GM19455 (cell line): ENCODE measurements around the gene IST1.

Source experiments
- ATAC-seq: cut with Tn5 transposase; IDR thresholded peaks from one replicate; pipeline ENCODE4 v1.9.1; 2021; ENCODE audit not compliant: unreplicated experiment

IST1 gene

GRCh38 chr16:71916397-71916920 is 21.1 kb downstream of the IST1 start:
- ATAC-seq = no peak

DNA sequence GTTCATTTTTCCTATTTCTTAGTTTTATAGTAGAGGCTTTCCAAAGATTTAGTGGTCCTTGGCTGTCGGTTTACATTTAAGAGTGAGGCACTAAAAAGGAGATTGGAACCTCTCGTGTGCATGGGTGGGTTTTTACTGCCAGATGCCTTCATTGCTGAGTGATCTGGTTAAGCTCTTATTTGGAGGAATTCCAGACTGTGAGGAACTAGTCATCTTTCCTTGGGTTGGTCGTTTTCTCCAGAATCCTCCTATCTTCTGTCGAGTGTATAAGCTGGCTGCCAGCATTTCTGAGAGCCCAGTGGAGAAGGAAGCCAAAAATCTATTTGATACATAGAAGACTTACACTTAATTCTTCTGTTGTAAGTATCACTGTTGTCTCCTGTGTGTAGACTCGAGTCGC is 22.6 kb downstream of the IST1 start:
- ATAC-seq = no peak

- peak; percentile 72 for ATAC-seq
Measured at GRCh38 chr16:71919035-71919434, 23.7 kb downstream of the IST1 start.

DNA sequence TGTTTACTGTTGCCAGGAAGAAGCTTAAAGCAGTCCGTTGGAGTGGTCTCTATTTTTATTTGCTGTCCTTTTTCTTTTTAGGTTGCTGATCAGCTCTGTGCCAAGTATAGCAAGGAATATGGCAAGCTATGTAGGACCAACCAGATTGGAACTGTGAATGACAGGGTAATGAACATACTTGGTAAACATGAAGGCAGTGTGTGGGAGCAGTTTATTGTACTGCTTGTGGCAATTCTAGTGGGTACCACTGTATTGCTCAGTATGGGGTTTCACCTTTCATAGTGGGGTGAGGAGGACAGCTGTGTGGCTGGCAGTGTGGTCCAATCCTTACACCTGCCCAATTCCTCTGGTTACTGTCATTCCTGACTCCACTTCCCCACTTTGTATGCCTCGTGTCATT is 25.3 kb downstream of the IST1 start:
- no peak for ATAC-seq

GRCh38 chr16:71923941-71924690 is 28.8 kb downstream of the IST1 start:
- ATAC-seq = no peak

GRCh38 chr16:71924710-71925109 is 29.4 kb downstream of the IST1 start:
- no peak for ATAC-seq

GRCh38 chr16:71927383-71927782 is 32.1 kb downstream of the IST1 start:
- ATAC-seq = no peak

GRCh38 chr16:71927787-71928186 is 32.5 kb downstream of the IST1 start:
- no peak for ATAC-seq

- no peak for ATAC-seq
Measured at GRCh38 chr16:71929048-71929447, 33.7 kb downstream of the IST1 start.

- no peak for ATAC-seq
Measured at GRCh38 chr16:71930013-71930563, 34.8 kb downstream of the IST1 start.

DNA sequence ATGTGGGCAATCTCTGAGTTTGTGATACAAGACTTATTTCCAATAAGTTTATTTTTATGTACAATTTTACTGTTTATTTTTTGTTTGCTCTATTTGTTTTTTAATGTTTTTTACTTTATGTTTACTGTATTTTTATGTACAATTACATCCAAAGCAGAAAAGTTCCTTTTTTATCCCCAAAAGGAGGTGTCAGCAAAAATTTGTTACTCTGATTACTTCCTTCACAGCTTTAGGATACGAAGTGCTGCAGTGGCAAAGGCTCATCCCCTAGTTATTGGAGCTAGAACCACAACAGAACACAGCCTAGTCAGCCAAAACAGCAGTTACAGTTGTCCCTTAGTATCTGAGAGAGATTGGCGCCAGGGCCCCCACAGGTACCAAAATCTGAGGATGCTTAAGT is 35.7 kb downstream of the IST1 start:
- ATAC-seq = no peak

GRCh38 chr16:71931599-71931998 is 36.3 kb downstream of the IST1 start:
- no peak for ATAC-seq

- no peak for ATAC-seq
Measured at GRCh38 chr16:71933017-71933416, 37.7 kb downstream of the IST1 start.

- no peak for ATAC-seq
Measured at GRCh38 chr16:71933913-71934695, 38.8 kb downstream of the IST1 start.

DNA sequence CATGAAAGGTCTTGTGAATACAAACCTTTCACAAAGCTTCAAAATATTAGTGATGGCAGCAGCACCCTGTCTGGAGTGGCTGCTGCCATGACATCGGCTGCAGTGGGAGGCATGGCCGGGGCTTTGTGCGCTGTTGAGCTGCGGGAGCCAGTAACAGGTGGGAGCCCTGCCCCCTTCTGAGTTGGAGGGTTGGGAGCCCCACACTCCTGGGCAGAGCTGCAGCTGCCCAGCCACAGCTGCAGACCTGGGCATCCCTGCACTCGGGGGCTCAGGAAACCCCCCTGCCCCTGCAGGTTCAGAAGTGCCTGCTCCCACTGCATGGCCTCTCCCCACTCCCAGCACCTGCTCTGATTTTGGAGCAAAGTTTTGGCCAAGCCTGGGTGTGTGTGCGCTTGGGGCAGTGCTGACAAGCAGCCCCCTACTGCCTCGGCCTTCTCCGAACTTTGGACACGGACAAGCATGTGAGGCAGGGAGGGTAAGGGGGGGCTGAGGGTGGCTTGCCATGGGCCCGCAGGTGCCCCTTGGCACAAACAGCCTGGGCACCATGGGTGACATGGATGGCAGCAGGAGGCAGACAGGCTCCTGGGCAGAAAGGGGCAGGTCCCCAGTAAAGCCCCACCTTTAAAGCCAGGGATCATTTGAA is 42.7 kb downstream of the IST1 start:
- no peak for ATAC-seq

DNA sequence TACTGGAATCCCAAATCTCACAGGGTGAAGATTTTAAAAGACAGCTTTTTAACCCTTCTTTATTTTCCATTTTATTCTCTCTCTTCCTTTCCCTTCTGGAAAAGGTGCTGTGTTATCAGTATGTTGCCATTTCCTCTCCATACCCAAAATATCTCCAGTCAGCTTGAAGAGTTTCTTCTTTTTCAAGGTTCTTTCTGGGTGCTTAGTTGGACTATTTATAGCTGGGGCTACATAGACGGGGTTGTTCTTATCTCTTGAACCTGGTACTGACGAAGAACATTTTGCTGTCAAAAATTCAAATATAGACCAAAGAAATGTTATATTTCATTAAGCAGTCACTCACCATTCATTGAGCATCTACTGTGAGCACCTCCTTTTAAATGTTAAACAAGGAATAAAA is 48.6 kb downstream of the IST1 start:
- ATAC-seq = no peak

GRCh38 chr16:71945616-71946015 is 50.3 kb downstream of the IST1 start:
- no peak for ATAC-seq

GRCh38 chr16:71952825-71953224 is 57.5 kb downstream of the IST1 start:
- no peak for ATAC-seq

DNA sequence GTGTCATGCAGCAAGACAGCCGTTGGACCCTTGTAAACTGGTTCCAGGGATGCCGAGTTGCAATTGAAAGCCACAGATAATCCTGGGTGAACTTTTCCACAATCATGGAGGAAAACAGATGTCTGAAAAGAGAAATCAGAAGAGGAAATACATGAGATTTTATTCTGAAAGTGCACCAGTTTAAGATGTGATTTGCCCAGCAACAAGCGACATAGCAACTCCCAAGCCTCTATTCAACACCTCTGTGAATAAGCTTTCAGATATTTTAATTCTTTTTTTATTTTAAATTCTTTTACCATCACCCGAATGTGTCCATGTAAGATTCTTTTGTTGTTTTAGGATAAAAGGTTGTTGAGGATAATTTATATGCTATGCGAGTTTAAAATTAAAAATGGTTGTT is 58.8 kb downstream of the IST1 start:
- ATAC-seq = no peak

- no peak for ATAC-seq
Measured at GRCh38 chr16:71954699-71955195, 59.4 kb downstream of the IST1 start.

DNA sequence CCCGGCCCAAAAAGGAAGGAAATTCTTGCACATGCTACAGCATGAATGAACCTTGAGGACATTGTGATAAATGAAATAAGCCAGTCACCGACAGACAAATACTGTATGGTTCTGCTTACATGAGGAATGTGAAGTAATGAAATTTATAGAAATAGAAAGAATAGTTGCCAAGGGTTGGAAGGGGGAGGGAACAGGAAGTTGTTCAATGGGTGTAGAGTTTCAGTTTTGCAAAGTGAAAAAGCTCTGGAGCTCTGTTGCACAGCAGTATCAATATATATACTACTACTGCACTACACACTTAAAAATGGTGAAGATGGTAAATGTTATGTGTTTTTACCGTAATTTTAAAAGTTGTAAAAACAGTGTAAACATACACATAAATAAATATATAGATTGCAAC is 61.2 kb downstream of the IST1 start:
- no peak for ATAC-seq
